ENCODE measurements around the gene PABPN1L. TPM values are rescaled to one million over a fixed set of nuclear protein-coding genes. Genes with fewer than 3 reads are reported as not detected.

PABPN1L gene
- total RNA-seq, 1 donor from 2014 or later, result not detected

DNA sequence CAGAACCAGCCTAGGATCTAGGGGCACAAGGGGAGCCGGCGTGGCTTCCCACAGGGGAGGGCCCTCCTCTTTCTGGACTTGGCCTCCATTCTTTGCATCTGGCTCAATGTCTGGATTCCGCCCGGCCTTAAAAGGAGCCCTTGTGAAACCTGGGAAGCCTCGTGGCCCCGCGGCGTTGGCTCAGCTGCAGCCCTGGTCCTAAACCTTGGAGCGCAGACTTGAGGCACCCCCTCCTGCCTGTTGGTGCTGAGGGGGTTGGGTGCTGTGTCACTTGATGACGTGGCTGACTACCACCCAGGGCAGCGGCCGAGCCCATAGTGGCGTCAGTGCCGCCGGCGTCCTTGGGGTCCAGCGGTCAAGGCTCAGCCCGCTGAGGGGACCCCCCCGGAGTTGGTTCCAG, 5.1 kb downstream of the PABPN1L start:
- H3K27me3 Mint-ChIP-seq, result no peaks in the 10 kb centered on the region
- H3K4me1 Mint-ChIP-seq, result peaks cover 10% of the 10 kb centered on the region
- no peak overlapping the region for H3K27ac Mint-ChIP-seq
- intact Hi-C loops (cut with micrococcal nuclease), result no loop called here
- no peaks in the 10 kb centered on the region for H3K9me3 Mint-ChIP-seq
- no peak overlapping the region for H3K4me3 Mint-ChIP-seq
- H3K36me3 Mint-ChIP-seq (ENCODE audit: low read depth), result peaks cover 19% of the 10 kb centered on the region
- no peak for DNase-seq

DNA sequence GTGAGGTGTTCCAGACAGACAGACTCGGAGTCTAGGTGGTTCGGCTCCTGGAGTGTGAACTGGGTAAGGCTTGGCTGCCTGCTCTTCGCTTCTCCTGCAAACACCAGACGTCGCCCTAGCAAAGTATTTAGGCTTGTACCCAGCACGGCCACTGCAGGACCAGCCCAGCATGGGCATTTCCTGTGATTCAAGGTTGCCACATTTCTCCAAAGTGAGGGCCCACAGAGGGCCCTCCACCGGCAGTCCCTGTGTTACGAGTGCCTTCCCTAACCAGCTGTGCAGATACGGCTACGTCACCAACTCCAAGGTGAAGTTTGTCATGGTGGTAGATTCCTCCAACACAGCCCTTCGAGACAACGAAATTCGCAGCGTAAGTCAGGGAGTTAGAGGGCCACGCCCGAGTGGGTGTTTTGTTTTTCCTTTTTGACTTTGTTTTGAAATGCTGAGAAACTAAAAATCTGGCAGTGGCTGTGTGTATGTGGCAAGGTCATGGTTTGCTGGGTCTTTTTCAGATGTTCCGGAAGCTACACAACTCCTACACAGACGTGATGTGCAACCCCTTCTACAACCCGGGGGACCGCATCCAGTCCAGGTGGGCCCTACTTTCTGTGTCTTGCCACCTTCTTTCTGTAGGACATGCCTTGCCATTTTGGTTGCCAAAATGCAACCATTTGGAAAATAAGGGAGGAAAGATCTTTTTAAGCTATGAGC, 6.9 kb downstream of the PABPN1L start:
- Mint-ChIP-seq H3K4me3 (peak overlapping the region; percentile 26), H3K9me3 (no peaks in the 10 kb centered on the region), H3K36me3 (ENCODE audit: low read depth) (peaks cover 22% of the 10 kb centered on the region), H3K27me3 (no peaks in the 10 kb centered on the region), H3K4me1 (peaks cover 17% of the 10 kb centered on the region), H3K27ac (no peak overlapping the region)
- intact Hi-C loops (cut with micrococcal nuclease), result no loop called here
- no peak for DNase-seq

DNA sequence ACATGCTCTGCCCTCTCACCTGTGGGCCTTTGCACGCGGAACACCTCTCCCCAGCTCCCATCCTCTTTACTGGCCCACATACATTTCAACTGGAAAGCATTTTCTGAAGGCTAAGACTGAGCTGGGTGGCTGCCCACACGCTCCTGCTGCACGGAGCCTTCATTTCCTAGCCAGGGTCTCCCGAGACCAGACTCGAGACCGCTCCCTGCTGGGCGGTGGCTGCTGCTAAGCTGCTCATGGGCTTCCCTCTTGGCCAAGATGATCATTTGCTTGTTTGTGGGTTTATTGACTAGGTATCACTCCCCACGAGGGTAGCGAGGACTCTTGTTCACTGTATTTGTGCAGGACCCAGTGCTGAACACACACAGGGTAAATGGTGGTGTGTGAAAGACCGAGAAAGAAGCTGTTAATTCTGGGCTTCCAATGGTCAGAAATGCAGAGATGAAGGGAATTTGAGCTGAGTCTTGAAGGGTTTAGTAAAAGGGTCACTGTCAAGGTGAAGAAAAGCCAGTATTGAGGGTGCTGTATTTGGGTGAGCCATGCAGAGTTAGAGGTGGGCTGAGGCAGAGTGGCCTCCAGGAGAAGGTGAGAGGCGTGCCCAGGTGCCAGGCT, 8.6 kb downstream of the PABPN1L start:
- peak overlapping the region; percentile 99 for H3K4me3 Mint-ChIP-seq
- peak; percentile 92 for DNase-seq
- peaks cover 22% of the 10 kb centered on the region for H3K36me3 Mint-ChIP-seq (ENCODE audit: low read depth)
- H3K27ac Mint-ChIP-seq, result peak overlapping the region; percentile 94
- peaks cover 17% of the 10 kb centered on the region for H3K4me1 Mint-ChIP-seq
- no peaks in the 10 kb centered on the region for H3K27me3 Mint-ChIP-seq
- intact Hi-C loops (cut with micrococcal nuclease), result loop anchor here (1.0 kb wide), 3 partner anchors 42 to 358 kb away; no protein-coding TSS in a partner anchor
- H3K9me3 Mint-ChIP-seq, result no peaks in the 10 kb centered on the region

DNA sequence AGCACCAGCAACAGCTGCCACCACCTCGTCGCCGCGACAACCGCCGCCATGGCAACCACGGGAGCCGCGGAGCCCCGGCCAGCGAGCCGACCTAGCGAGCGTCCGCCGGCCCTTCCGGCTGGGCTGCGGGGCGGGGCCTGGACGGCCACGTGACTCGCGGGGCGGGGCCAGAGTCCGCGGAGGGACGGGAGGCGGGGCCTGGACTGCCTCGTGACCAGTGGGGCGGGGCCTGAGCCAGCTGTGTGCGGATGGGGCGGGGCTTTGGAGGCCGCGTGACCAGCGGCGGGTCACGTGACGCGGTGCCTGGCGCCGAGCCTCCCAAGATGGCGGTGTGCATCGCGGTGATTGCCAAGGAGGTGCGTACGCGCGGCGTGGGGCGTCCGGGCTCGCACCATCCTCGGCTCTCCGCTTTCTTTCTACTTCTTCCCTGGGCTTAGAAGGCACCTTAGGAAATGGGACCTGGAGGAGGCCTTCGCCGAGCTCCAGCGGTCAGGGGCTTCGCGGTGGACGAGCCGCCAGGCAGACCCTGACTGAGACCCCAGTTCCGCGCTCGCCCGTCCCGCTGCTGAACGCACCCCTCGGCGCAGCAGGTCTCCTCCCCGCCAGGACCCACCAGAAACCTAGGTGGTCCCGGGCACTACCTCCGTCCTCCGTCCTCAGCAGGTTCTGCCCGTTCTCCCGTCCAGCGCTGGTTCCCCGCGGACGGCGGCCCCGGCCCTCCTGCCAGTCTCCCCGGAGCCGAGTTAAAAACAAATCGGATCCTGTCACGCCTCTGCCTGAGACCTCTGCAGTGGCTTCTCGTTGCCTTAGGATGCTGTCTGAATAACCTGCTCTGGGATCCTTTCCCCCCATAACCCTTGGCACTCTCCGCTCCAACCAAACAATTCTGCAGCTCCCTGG, 9.4 kb downstream of the PABPN1L start, which contains the start of the genes GALNS and TRAPPC2L:
Gene GALNS, minus strand, starts transcription at position 120 of the 900 bp plus-strand sequence. Its CDS starts 70 bp downstream, at position 50.
Gene TRAPPC2L, plus strand, starts transcription at position 300 of the 900 bp plus-strand sequence. Its CDS starts 24 bp downstream, at position 324.
- peak within 1 kb of the TSS; percentile 94 for H3K27ac Mint-ChIP-seq
- H3K27me3 Mint-ChIP-seq, result no peaks in the 10 kb centered on the region
- peak; percentile 100 for DNase-seq
- peaks cover 19% of the 10 kb centered on the region for H3K4me1 Mint-ChIP-seq
- H3K9me3 Mint-ChIP-seq, result no peaks in the 10 kb centered on the region
- intact Hi-C loops (cut with micrococcal nuclease), result loop anchor here (1.0 kb wide), 4 partner anchors 41 to 359 kb away; no protein-coding TSS in a partner anchor
- H3K36me3 Mint-ChIP-seq (ENCODE audit: low read depth), result peaks cover 22% of the 10 kb centered on the region
- H3K4me3 Mint-ChIP-seq, result peak within 1 kb of the TSS; percentile 99

DNA sequence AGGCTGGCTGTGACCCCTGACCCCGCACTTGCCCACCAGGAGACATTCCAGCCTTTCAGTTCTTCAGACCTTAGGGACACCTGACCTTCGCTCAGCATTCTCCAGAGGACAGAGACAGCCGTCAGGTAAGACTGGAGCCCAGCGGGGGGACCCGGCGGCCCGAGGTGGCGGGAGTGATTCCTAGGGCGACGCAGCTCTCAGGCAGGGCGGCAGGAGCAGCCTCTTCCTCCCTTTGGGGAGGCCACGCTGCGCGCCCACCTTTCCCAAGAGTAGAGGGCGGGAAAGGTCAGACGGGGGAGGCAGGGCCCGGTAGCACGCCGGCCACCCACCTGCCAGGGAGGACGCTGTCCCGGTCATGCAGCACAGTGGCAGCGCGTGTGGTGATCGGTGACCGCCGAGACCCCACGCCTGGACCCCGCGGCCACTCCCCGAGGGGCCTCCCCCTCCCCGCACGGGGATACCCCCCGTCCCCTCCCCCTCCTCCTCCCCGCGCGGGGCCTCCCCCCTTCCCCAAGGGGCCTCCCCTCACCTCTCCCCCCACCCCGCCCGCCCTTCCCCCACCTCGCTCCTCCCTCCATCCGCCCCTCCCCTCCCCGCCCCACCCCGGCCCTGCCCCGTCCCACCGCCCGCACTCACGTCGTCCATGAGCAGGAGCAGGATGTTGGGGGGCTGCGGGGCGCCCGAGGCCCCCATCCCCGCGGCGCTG, 10.2 kb downstream of the PABPN1L start:
- Mint-ChIP-seq H3K27me3 (no peaks in the 10 kb centered on the region), H3K27ac (no peak overlapping the region), H3K9me3 (no peaks in the 10 kb centered on the region), H3K4me3 (peak overlapping the region; percentile 99), H3K36me3 (ENCODE audit: low read depth) (peaks cover 22% of the 10 kb centered on the region), H3K4me1 (peaks cover 19% of the 10 kb centered on the region)
- intact Hi-C loops (cut with micrococcal nuclease), result loop anchor here (1.0 kb wide), 1 partner anchor 74 kb away; no protein-coding TSS in a partner anchor
- DNase-seq, result peak; percentile 67

DNA sequence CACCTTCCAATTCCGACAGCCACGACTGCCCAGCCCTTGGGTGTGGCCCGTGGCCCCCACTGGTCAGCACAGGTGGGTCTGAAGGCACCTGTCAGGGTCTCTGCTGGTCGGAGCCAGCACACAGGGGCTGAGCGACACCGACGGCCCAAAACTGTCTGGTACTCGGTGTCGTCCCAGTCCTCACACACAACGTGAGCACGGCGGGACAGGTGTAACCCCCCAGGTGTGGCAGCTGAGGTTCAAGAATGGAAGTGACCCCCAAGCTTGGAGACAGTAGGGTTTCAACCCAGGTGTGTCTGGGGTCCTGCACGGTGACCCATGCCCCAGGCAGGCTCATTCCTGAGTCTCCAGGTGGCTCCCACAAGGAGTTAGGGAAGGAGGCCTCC, 10.7 kb downstream of the PABPN1L start:
- Mint-ChIP-seq H3K4me3 (peak overlapping the region; percentile 76), H3K4me1 (peaks cover 19% of the 10 kb centered on the region), H3K27me3 (no peaks in the 10 kb centered on the region), H3K27ac (no peak overlapping the region), H3K9me3 (no peaks in the 10 kb centered on the region), H3K36me3 (ENCODE audit: low read depth) (peaks cover 18% of the 10 kb centered on the region)
- no peak for DNase-seq
- intact Hi-C loops (cut with micrococcal nuclease), result loop anchor here (1.0 kb wide), 1 partner anchor 73 kb away; no protein-coding TSS in a partner anchor

DNA sequence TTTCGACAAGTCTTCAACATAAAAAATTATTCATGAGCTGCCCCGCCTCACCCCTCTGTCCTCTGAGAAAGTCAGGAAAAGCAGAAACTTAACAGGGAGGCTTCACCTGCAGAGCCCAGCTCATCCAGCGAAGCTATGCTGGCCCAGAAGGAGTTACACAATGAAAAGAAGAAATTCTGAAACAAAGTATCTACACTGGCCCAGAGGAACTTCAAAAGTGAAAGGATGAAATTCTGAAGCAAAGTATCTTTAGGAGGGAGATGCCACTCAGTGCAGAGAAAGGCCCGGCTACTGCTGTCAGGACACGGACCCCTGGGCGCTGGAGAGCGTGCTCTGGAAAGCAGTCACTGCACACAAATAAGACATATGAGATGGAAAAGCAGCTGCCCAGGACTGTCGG, 11.3 kb downstream of the PABPN1L start:
- Mint-ChIP-seq H3K4me1 (peaks cover 19% of the 10 kb centered on the region), H3K9me3 (no peaks in the 10 kb centered on the region), H3K4me3 (peak overlapping the region; percentile 72), H3K36me3 (ENCODE audit: low read depth) (peaks cover 18% of the 10 kb centered on the region), H3K27ac (peak overlapping the region; percentile 30), H3K27me3 (no peaks in the 10 kb centered on the region)
- intact Hi-C loops (cut with micrococcal nuclease), result no loop called here
- no peak for DNase-seq

DNA sequence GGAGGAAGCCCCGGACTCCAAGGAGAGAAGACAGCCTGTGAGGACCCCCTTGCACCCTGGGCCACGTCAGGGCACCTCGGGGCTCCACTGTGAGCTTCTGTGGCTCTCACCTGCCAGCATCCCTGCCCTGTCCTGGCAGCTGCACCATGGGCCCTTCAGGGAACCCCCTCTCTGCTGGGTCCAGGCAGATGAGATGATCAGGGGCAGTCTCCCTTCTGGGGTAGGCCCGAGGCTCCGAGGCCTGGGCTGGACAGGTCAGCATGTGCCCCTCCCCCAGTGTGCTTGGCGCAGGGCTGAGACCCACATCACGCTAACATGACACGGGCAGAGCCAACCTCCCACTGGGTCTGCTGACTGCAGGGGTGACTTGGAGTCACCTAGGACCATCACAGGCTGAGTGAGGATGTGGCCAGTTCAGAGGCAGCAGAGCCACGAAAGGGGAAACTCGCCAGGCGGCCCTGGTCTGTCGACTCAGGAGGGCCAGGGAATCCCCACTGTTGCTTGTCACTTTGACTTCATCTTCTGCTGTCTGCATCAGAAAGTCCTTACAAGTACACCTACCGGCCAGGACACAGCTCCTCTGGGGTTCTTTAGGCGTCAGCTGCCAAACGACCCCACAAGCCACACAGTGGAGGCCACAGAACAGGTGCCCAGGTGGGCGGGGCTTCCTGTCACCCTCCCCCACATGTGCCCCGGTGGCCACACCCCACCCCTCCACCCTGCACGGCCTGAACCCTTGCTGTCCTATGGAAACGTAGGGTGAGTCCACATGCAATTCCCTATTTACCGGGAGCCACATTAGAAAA, 12.0 kb downstream of the PABPN1L start:
- no peaks in the 10 kb centered on the region for H3K27me3 Mint-ChIP-seq
- DNase-seq, result peak; percentile 65
- H3K36me3 Mint-ChIP-seq (ENCODE audit: low read depth), result peaks cover 12% of the 10 kb centered on the region
- H3K4me3 Mint-ChIP-seq, result peak overlapping the region; percentile 72
- peaks cover 19% of the 10 kb centered on the region for H3K4me1 Mint-ChIP-seq
- no peak overlapping the region for H3K27ac Mint-ChIP-seq
- intact Hi-C loops (cut with micrococcal nuclease), result no loop called here
- no peaks in the 10 kb centered on the region for H3K9me3 Mint-ChIP-seq

DNA sequence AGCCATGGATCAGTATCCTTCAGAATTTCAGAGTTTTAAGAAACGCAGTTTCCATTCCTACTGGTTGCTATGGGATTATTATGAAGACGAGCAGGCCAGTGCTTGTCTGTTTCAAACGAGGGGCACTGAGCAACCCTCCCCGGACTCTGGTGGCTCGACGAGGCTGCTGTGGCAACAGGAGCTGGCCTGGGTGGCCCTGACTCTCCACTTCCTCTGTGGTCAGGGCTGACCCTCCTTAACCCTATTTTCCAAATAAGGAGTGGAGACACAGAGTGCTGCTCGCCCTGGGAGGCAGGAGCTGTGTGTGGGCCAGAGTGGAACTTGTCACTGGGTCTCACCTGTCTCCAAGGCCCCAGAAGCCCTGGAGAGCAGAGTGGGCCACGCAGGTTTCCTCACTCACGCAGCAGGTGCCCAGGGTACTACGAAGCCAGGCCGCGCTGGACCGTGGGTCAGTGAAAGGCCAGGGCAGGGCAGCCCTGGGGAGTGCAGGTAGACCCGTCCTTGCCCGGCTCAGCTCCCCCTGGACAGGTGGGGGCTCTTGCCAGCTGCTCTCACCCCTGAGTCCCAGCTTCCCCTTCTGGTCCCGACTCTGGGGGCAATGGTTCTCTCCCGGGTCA, 13.0 kb downstream of the PABPN1L start:
- peaks cover 10% of the 10 kb centered on the region for H3K36me3 Mint-ChIP-seq (ENCODE audit: low read depth)
- no peak for DNase-seq
- H3K27me3 Mint-ChIP-seq, result no peaks in the 10 kb centered on the region
- peaks cover 17% of the 10 kb centered on the region for H3K4me1 Mint-ChIP-seq
- intact Hi-C loops (cut with micrococcal nuclease), result no loop called here
- H3K4me3 Mint-ChIP-seq, result no peak overlapping the region
- H3K9me3 Mint-ChIP-seq, result no peaks in the 10 kb centered on the region
- H3K27ac Mint-ChIP-seq, result no peak overlapping the region

DNA sequence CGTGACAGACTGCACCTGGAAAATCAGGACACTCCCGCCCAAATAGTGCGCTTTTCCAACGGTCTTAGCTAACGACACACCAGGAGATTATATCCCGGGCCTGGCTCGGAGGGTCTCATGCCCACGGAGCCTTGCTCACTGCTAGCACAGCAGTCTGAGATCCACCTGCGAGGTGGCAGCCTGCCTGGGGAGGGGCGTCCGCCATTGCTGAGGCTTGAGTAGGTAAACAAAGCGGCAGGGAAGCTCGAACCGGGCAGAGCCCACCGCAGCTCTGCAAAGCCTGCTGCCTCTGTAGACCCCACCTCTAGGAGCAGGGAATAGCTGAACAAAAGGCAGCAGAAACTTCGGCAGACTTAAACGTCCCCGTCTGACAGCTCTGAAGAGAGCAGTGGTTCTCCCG, 14.8 kb downstream of the PABPN1L start:
- H3K36me3 Mint-ChIP-seq (ENCODE audit: low read depth), result peaks cover 3% of the 10 kb centered on the region
- H3K9me3 Mint-ChIP-seq, result no peaks in the 10 kb centered on the region
- DNase-seq, result no peak
- H3K27me3 Mint-ChIP-seq, result no peaks in the 10 kb centered on the region
- no peak overlapping the region for H3K27ac Mint-ChIP-seq
- peaks cover 8% of the 10 kb centered on the region for H3K4me1 Mint-ChIP-seq
- intact Hi-C loops (cut with micrococcal nuclease), result no loop called here
- H3K4me3 Mint-ChIP-seq, result no peak overlapping the region

DNA sequence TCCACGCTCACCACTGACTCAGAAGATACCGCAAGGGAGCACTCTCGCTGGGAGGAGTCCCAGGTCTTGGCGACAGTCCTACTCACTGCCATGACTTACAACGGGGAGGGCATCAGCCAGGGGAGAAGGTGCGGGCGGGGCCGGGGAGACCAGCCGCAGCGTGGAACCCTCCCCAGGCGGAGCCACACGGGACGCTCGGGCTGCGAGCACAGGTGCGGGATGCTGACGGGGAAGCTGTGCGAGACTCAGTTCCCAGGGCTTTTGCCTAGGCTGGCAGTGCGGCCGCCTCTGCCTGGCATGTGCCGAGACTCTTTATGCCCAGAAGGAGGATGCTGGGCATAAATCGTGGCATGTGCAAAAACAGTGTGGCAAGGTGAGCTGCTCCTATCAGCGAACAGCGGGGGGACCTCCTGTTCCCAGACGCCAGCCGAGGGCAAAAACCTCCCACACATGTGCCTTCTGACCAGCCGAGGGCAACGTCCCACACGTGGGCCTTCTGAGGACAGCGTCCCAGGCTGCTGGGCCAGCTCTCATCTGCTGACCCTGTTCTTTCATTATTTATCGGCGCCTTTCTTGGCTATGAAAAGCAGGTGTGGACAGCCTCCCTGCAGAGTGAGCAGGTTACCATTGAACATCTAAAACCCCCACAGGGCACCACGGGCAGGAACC, 15.8 kb downstream of the PABPN1L start:
- Mint-ChIP-seq H3K27me3 (no peaks in the 10 kb centered on the region), H3K9me3 (no peaks in the 10 kb centered on the region), H3K4me1 (peaks cover 8% of the 10 kb centered on the region), H3K36me3 (ENCODE audit: low read depth) (peaks cover 3% of the 10 kb centered on the region), H3K4me3 (no peak overlapping the region), H3K27ac (no peak overlapping the region)
- intact Hi-C loops (cut with micrococcal nuclease), result no loop called here
- DNase-seq, result no peak

DNA sequence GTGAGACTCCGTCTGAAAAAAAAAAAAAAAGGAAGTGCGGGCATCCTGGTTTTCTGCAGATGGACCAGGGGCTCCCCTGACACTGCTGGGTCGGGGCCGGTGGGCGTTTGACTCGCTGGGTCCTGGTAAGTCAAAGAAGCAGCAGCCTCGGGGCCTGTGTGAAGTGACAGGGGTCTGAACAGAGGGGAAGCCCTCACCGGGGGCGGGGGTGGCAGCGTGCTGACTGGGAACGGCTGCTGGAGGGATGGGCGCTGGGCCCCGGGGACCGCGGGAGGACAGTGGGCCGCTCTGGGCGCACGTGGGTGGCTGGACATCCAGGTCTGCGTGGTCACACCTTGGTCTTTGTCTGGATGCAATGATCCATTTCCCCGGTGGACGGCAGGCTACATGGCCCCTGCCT, 17.9 kb downstream of the PABPN1L start:
- Mint-ChIP-seq H3K4me1 (peaks cover 2% of the 10 kb centered on the region), H3K36me3 (ENCODE audit: low read depth) (no peaks in the 10 kb centered on the region), H3K4me3 (no peak overlapping the region), H3K27ac (no peak overlapping the region), H3K27me3 (no peaks in the 10 kb centered on the region), H3K9me3 (no peaks in the 10 kb centered on the region)
- intact Hi-C loops (cut with micrococcal nuclease), result no loop called here
- no peak for DNase-seq
